Fibroblast of gingiva (primary cell): Measurements from ENCODE around the gene IRF4.
"Not testable (repeated sequence)": the region's sequence is repeated elsewhere in the genome, so short reads cannot be mapped to it uniquely, and the experiment has no call there.

ENCODE experiments used
- DNase-seq: peaks from one replicate; pipeline ENCODE4 v3.0.0-alpha.2; 2011; ENCODE audit warnings: low read depth

Gene IRF4

DNA sequence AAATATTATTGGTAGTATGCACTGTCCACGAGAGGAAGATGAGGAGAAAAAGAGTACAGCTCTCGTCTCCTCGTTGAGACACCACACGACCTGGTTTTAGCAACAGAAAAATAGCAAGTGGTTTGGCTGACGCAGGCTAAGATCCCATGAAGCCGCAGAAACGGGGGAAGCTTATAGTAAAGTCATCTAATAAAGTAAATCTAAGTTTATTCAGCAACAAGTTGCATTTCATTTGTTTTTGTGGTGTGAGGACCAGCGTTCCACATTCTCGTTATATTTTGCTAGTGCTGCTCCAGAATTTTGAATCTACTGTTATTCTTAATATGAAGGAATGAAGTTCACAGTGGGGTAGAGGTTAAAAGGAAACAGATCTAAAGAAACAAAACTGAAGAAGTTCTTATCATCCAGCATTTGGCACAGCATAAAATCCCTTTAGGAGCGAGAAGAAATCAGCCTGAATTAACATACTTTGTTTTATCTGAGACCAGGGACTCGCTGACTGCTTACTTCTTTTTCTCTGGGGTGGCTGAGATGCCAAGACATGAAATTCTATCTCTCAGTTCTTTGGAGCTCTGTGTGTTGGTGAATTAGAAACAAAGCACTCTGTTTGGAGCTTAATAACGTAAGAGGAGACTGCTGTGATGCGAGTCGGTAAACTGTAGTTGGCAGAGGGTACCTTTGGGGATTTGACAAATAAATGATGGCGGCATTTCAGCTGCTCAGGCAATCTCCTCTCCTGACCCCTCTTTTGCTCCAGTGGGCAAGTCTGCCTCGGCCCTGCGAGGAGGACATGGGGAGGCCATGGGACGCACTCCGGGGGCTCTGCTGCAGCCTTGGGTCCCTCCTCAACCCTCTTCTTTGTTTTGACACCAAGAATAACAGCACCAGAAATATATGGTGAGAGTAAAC is 24.9 kb upstream of the IRF4 start:
- no peak for DNase-seq

DNA sequence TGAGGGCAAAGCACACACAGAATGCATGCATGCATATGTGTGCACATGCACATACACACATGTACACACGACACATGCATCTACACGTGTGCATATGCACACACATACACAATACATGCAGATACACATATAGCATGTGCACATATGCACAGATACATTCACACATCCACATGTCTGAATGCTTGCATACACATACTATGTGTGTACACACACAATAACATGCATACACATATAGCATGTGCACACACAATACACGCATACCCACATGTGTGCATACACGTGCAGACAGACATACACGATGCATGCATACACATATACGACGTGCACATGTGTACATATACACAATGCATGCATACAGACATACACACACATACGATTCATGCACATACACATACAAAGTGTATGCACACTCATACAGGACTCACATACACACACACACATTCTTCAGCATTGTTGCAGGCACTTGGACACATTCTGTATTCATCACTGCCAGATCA is 24.2 kb upstream of the IRF4 start:
- DNase-seq, result no peak

DNA sequence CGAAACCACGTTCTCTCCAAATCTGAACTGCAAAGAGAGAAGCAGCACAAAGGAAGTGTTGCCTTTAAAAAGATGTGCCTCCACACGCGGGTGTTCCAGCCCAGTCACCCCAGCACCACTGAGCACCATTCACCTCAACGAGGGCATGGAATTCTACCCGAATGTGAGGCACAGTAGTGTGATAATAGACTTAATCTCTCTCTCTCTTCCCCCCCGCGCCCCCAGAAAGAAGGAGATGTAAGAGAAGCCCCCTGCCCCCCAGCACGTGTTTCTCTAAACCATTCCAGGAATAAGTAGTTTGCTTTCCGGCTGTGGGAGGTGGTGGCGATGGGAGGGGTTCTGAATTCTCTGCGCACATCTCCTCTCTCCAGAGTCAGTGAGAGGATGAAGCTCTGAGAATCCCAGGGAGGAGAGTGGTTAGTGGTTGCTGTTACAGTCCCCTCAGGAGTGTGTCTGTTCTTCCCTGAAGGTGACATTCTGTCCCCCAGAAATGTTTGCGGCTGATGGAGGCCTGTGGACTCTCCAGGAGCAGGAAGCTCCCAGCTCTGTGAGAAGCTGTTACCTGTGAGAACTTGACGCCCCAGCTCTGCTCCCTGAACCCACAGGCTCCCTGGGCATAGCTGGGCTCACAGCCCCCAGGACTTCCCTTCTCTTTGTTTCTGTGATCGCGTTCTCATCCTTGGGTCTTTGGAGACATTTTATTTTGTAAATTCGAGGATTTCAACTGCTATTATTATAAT is 23.5 kb upstream of the IRF4 start:
- no peak for DNase-seq

DNA sequence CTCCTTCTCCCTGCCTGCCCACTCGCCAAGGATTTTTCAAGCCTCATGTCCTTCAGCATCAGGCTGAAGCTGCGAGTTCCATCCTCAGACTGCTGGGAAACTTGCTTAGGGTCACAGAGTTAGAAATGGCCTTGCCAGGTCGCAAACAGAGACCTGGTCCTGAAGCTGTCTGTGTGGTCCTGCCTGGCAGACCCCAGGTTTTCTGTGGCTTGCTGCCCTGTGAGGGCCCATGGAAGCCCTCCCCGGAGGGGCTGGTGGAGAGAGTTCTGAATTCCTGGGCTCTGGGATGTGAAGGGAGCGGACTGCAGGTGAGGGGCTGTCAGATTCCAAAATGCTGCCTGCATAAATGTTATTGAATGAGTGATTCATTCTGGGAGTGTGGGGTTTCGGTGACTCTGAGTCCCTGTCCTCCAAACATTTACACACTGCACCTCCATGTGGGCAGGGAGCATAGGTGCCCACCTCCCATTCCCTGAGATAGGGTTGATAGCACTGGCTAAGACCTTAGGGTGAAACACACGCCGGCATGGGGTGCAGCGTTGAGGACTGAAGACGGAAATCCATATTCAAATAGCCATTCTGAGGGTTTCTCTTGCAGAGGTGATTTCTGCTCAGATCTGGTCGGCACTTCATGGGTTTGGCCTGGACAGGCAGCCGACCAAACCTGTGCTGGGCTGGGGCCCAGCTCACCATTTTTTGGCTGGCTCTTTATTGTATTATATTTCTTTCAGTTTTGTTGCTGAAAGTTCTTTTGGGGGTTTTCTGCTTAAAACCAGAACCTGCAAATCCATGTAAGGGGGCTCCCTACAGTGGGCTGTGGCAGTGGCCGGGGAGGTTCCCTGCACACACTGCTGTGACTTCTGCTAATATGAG is 21.8 kb upstream of the IRF4 start:
- DNase-seq, result no peak

DNA sequence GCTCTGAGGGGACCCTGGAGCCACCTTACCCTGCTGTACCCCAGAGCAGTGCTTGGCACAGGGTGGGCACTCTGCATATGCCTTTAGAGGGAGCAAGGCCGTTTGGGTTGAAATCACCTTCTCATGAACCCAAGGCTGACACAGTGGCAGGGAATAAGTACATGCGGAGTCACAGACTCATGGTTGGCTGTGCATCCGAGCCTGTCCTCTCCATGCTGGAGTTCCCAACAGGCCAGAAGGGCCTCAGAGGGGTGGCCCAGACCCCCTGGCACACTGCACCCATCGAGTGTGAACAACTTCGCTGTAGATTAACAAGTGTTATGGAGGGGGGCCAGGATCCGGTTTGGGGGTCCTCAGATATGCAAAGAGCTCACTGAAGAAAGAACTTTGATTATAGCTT is 21.0 kb upstream of the IRF4 start:
- no peak for DNase-seq

DNA sequence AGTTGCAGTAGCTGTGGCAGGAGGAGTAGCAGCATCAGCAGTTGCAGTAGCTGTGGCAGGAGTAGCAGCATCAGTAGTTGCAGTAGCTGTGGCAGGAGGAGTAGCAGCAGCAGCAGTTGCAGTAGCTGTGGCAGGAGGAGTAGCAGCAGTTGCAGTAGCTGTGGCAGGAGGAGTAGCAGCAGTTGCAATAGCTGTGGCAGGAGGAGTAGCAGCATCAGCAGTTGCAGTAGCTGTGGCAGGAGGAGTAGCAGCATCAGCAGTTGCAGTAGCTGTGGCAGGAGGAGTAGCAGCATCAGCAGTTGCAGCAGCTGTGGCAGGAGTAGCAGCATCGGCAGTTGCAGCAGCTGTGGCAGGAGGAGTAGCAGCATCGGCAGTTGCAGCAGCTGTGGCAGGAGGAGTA is 19.7 kb upstream of the IRF4 start:
- DNase-seq, result not testable (repeated sequence)

DNA sequence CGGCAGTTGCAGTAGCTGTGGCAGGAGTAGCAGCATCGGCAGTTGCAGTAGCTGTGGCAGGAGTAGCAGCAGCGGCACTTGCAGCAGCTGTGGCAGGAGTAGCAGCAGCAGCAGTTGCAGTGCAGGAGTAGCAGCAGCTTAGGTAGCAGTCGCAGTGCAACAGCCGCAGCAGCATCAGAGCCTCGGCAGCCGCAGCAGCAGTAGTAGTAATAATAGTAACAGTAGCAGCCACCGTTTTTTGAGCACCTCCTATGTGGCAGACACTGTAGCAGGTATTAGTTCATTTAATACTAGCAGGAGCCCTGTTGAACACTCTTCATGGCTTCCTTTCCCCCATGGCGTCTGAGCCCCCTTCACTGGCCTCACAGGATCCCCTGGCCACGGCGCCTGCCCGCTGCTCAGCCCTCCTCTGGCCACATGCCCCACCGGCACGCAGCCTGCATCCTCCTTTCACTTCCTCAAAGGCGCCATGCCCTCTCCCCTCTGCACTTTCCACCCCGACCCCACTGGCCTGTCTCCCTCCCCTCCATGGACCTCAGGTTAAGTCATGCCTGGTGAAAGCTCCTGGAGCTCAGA is 19.1 kb upstream of the IRF4 start:
- no peak for DNase-seq

DNA sequence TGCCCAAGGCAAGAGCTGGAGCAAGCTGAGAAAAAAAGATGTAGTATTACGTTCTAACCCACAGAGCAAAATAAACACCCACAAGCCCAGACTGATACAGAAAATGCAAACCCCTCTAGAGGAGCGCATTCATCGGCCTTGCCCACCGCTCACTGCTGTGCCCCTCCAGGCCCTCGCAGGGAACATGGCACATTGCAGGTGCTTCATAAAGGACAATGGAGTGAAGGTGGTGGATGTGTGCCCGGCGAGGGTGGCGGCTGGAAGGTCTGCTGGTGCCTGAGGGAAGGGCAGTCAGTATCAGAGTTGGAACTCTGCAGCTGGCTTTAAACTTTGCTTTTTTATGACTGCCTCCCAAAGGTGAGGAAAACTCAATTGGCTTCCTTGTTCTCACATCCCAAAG is 18.5 kb upstream of the IRF4 start:
- DNase-seq, result no peak

DNA sequence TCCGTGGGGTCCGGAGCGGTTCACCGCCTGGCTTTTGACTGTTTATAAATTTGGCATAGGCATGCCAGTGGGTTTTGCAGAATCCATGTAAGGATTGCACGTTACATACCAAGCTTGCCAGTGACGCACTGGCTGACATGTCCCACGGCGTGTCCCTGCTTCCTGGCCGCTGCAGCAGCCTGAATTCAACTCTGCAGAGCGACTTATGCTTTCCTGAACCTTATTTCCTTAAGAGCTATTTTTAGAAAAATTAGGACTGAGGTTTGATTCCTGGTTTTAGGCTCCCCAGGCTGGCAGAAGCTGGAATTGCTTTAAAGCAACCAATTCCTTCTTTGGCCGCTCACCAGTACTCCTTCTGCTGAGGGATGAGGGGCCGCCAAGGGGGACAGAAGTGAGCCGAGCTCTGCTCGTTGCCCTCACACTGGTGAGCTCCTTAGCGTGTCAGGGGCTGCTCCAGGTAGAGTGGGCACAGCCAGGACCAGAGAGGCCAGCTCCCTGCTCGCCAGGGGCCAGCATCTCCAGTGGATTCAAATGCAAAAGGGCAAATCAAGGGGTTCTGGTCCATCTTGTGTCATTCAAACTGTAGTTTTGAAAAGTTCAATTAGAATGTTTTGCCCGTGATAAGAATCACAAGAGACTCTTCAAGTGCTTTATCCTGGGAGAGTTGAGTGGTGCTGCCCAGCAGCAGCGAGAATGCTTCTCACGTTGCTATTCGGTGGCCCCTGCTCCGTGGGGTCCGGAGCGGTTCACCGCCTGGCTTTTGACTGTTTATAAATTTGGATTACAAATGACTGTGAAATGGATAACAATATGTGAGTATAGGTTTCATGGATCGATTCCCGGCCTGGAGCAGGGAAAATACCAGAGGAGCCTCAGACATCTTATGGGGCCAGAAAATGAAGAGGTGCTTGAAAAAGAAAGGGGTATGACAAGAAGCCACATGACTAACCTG is 17.5 kb upstream of the IRF4 start:
- DNase-seq, result peak; percentile 32

DNA sequence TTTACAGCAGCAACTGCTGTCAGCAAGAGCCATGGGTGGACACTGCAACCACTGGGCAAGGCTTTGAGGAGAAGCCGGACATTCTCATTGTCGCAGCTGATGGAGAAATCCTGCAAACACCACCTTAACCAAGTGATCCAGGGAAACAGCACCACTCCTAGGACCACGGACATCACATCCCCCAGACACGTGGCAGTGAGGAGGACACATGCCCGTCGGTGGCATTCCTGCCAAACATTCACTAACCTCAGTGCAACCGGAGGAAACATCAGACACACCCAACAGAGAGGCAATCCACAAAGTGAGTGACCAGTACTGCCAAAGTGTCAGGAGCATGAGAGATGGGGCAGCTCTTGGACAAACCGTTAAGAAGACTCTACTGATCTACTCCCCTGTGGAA is 16.6 kb upstream of the IRF4 start:
- no peak for DNase-seq

DNA sequence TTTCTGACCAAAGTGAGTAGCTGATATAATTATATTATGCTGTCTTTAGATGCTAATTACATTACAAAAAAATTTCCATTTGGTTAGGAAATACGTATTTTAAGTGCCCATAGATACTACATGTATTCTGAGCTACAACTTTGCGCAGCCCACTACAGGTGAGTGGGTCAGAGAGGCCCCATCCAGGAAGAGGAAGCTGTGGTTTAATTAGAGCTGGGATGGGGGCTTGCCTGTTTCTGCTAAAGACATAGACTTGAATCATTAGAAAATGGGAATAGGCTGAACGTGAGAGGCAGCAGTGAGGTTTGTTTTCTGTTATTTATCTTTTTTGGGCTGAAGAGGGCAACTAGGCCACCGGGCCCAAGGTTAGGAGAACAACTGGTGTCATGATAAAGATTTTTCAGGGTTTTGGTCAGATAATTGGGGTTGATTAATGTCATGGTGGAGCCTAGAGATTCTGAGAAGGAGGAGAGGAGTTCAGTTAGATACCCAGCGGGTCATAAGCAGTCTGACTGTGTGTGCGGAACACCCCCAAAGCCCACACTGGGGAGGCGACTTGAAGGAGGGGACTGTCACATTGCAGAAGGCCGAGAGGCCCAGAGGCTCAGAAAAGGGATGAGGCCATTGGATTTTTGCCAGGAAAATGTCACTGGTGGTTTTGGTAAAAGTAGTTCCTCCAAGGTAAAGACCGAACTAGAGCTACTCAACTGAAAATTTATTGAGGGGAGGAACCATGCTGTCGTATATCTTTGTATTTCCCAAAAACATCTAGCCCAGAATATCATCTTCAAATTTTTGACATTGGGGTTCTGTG is 14.5 kb upstream of the IRF4 start:
- DNase-seq, result no peak

DNA sequence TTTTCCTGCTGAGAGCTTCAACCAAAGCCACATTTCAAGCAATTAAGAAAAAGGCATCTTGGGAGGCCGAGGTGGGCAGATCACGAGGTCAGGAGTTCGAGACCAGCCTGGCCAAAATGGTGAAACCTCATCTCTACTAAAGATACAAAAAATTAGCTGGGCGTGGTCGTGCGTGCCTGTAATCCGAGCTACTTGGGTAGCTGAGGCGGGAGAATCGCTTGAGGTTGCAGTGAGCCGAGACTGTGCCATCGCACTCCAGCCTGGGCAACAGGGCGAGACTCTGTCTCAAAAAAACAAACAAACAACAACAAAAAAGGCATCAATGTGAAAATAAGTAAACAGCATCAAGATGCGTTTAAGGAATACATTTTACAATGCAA is 13.9 kb upstream of the IRF4 start:
- not testable (repeated sequence) for DNase-seq

DNA sequence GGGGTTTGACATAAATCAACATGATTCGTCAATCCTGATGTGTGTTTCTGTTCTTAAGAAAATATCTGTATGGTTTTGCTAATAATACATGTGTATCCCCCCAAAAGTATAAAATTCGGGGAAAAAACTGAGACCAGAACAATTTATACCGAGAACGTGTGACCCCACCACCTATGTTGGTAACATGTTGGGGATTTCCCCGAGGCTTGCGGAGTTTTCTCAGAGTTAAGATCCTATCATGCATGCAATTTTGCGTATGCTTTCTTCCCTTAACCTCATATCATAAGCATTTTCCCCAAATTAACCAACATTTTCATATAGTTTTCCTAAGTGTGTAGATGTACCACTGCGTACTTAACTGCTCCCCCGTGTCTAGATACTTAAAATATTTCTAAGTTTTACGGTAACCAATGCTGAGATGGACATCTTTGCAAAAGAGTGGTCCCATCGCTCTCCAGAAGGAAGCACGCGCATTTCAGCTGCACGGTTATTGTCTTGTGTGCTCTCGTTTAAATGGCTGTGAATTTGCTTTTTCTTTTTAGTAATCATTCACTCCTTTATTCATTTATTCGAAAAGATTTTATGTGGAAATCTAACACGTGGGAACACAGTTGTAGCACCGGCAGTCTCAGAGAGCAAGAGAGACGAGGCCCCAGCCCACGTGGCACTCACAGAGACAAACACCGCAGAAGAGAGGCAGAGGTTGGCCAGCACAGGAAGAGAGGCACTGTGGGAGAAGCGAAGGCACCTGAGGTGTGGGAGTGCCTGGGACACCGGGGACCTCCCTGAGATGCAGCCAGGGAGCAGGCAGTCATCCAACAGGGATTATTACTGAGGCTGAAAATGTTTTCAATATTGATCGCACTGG is 13.2 kb upstream of the IRF4 start:
- no peak for DNase-seq

DNA sequence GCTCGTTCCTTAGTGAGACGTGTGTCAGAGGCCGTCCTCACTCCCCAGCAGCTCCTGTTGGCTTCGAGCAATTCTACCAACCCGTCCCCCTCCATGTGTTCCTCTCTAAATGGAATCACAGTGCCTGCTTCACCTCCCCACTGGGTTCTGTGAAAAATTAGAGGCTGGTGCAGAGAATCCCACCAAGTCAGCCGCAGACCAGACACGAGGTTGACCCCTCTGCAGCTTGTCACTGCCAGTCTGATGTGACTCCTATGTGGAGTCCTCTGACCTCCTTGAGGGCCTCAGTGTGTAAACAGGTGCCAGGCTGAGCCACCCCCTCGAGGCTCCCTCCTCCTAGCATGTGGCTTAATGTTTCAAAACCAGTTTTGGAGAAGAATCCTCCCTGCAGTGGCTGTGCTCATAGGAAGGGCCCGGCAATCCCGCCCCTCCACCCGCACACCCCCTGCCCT is 12.6 kb upstream of the IRF4 start:
- no peak for DNase-seq

DNA sequence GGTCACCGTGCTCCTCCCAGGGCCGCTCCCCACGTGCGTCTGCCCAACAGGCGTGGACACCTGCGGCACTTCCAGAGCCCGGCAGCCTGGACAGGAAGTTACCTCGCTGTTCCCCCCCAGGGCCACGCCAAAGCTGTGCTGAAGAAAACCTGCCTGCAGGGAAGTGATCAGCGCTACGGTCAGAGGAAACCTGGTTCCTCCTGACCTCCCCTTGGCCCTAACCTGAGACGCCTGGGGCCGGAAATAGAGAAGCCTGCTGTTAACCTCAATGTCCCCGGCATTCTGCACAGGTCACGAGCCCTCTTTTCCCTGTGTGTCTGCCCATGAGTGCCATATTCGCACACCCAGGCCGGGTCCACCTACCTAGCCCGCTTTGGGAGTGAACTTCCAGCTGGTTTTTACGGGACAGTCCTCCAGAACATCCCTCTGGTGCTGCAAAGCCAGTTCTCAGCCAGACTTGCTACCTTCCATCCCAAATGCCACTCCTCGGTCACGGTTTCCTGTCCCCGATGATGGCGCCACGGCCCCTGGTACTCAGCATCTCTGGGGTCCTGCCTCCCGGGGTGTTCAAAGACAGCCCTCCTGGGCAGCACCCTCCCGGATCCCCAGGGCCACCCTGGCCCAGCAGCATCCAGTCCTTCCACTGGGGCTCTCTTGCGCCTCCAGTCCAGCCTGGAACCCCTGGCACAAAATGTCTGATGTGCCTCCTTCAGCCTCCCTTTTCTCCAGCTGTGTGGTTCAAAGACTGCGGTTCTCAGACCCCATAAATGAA is 12.0 kb upstream of the IRF4 start:
- no peak for DNase-seq

DNA sequence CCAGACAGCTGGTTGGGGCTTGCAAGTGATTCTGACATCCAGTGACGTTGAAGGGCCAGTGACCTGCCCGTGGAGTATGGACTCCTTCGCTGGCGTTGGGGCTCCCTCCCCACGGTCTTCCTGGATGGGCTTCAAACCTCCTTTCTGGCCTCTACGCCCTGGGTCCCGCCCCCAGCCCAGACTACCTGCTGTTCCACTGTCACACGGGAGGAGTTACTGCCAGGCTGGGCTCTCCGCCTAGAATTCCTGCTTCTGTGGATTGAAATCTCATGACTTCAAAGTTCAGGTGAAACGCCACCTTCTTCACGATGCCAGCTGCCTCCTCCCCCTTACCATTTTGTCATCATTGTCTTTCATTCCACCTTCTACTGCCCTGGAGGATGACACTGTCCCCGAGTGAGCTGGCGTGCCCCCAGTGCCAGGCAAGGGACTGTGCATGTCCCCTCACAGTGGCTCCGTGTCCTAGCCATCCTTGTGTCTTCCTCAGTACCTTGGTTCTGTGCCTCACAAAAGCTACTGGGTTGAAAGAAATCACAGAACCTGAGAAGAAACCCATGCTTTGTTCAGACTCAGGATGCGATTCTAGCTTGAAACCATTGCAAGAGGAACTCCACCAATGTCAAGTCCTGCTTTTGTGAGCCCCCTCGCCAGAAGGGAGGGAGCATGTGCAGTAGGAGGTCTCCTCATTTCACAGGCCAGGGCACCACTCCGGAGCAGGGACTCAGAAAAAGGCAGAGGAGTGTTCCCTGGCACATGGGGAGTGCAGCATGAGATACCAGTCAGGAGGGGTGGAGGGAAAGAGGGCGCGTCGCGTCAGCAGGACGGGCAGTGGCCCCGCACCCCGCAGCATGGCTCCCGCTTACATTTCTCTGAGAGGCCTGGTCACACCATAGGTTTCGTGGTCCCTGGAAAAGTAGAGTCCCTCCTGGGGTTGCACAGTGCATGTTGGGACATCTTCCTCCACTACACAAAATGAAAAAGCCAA is 11.0 kb upstream of the IRF4 start:
- DNase-seq, result no peak
